GM18505 (cell line): ENCODE results near the gene SFN.
"Not testable (repeated sequence)": the region's sequence is repeated elsewhere in the genome, so short reads cannot be mapped to it uniquely, and the experiment has no call there.

Source experiments
- ATAC-seq: cut with Tn5 transposase; IDR thresholded peaks from one replicate; pipeline ENCODE4 v1.9.1; 2021; ENCODE audit not compliant: unreplicated experiment
- POLR2A ChIP-seq: IDR thresholded peaks from 4 replicates; pipeline ENCODE4 v1.6.1; 2011; ENCODE audit warnings: borderline replicate concordance; ENCODE audit not compliant: insufficient read depth, insufficient read length; ENCODE audit errors: extremely low read depth

SFN gene

DNA sequence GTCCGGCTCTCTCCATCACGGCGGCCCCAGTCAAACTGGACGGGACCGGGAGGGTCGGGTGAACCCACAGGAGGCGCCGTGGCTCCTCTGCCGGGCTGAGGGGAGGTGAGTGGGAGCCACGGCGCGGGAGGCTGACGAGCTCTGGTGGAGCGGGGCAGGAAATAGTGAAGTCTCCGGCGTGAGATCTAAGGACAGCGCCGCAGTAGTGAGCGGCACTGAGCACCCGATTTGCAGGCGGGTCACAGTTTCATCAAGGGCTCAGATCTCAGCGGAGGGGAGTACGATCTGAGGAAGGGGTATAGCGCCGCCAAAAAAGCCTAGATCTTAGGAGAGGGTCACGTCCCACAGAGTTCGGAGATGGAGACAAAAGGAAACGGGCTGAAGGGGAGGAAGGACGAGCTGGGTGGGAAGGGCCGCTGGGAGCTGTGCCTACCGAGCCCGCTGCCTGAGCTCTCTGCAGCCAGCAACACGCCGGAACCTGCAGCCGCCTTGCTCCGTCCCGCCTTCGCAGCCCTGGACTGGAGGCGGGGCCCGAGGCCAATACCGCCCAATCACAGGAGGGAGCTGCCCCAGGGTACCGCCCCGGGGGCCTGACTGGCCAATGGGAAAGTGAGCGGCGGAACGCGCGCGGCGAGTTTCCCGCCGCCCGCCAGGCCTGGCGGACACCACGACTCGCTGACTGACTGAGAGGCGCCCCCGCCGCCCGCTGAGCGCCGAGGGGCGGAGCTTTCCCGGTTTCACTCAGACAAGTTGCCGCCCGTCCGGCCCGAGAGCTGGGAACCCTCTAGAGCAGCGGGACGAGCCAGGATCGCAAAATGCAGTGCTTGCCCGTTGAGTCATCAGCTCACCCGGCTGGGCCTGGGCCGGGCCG is 1.9 kb downstream of the SFN start:
- peak; percentile 98 for TF ChIP-seq POLR2A
- peak; percentile 89 for ATAC-seq

- not testable (repeated sequence) for ATAC-seq
Measured at GRCh38 chr1:26873097-26873496, 10.1 kb downstream of the SFN start.

- no peak for ATAC-seq
Measured at GRCh38 chr1:26874896-26875295, 11.9 kb downstream of the SFN start.

DNA sequence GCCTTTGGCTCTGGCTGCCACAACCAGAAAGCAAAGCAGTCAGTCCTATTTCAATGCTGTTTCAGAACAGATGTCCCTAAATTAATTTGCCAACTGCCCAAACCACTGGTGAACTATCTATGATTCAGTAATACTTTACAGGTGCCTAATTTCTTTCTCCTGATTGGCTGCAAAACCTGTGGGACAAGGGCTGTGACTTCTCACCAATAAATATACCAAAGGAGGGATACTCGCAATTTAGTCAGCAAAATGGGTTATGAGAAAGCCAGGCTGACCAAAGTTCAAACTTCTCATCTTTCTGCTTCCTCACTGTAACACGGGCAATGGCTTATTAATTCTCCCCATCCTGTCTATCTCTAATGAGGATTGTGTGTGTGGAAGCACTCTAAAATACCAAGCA is 14.4 kb downstream of the SFN start:
- no peak for ATAC-seq
- TF ChIP-seq POLR2A: no peak

More at GRCh38 chr1:26874896-26875295, 11.9 kb downstream of the SFN start:
- TF ChIP-seq POLR2A: no peak

GRCh38 chr1:26879793-26880192 is 16.8 kb downstream of the SFN start:
- ATAC-seq: no peak

DNA sequence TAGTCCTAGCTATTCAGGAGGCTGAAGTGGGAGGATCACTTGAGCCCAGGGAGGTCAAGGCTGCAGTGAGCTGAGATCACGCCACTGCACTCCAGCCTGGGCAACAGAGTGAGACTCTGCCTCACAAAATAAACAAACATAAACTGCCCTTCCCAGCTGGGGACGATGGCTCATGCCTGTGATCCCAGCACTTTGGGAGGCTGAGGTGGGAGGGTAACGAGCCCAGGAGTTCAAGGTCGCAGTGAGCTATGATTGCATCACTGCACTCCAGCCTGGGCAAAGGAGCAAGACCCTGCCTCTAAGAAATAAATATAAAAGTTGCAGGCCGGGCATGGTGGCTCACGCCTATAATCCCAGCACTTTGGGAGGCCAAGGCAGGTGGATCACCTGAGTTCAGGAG is 18.7 kb downstream of the SFN start:
- ATAC-seq: not testable (repeated sequence)

More at GRCh38 chr1:26879793-26880192, 16.8 kb downstream of the SFN start:
- no peak for TF ChIP-seq POLR2A

DNA sequence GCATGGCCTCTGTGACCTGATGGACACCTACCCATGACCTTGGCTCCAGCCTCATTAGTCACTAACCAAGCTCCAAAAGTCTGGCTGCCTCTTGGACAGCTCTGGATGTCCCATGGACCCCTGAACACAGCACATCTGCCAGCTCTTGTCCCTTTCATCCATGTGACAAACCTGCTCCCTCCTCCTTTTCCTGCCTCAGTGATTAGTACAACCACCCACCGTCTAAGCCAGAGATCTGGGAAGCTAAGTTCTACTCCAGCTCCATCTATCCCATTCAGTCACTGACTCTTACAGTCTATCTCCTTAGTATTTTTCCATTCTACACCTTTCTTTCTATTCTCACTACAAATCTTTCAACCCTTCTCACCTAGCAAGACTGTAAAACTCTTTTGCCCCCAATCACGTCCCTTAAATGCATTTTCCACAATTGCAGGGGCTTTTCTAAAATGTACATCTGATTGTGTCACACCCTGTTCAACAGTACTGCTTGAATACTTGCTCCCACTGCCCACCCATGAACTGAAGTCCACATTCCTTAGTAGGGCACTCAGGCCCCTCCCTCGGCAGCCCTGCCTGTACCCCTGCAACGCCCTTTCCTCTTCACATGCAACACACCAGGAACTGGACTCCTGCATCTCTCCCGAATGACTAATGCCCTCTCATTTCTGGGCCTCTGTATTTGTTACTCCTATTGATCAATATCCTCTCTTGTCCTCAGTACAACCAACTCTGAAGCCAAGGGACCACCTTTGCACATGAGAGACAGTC is 19.9 kb downstream of the SFN start:
- ATAC-seq: no peak
- no peak for TF ChIP-seq POLR2A

GRCh38 chr1:26887125-26887524 is 24.2 kb downstream of the SFN start:
- ATAC-seq: no peak
- TF ChIP-seq POLR2A: no peak

DNA sequence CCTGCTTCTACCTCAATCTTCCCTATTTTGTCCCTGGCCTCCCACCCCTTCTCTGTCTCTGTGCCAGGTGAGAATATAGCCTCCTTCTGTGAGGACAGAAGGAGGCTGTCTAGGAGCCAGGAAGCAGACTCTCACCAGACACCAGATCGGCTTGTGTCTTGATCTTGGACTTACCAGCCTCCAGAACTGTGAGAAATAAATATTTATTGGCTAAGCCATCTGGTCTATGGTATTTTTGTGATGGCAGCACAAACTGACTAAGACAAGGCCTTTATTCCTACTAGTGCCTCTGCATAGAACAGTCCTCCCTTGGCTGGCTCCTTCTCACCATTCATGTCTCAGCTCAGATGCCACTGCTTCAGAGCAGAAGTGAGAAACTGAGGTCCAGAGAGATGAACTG is 25.3 kb downstream of the SFN start:
- ATAC-seq: no peak
- TF ChIP-seq POLR2A: no peak

- ATAC-seq: peak; percentile 76
- peak; percentile 96 for TF ChIP-seq POLR2A
Measured at GRCh38 chr1:26889551-26890466, 26.9 kb downstream of the SFN start, which contains the start of gene GPN2. TSS of gene GPN2 (minus strand) at chr1:26890283. CDS start at chr1:26890096, 187 bp downstream.

DNA sequence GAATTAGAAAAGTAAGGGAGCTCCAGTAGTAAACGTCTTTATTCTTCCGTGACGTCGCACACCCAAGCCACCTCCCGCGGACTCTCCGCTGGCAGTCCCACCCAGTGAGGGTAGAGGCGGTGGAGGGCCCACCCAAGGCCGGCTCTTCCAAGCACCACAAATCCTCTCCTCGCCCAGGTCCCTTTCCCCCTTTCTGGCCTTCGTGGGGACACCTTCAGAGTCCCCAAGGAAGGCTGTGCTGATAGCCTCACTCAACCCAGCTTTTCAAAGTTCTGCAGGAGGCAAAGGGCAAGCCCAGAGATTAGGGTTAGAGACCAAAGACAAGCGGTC is 27.5 kb downstream of the SFN start:
- ATAC-seq: peak; percentile 32

DNA sequence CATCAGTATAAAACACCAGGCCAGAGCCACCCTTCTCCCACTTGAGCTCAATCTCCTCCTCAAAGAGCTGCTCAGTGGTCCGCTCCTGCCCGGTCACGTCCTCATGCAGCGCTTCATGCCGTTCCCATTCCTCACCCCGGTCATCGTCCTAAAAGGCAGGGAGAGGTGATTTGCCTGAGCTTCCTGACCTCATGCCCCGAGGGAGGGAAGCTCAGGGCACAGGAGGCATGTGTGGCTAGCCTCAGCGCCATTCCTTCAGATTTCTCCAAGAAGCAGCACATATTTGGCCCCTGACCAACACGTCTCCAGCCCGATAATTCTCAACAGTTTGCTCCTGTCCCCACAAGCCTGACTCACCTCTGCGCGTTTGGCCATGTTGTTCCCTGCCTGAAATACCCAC is 31.3 kb downstream of the SFN start:
- no peak for ATAC-seq

More for the DNA sequence above, 27.5 kb downstream of the SFN start:
- TF ChIP-seq POLR2A: no peak

DNA sequence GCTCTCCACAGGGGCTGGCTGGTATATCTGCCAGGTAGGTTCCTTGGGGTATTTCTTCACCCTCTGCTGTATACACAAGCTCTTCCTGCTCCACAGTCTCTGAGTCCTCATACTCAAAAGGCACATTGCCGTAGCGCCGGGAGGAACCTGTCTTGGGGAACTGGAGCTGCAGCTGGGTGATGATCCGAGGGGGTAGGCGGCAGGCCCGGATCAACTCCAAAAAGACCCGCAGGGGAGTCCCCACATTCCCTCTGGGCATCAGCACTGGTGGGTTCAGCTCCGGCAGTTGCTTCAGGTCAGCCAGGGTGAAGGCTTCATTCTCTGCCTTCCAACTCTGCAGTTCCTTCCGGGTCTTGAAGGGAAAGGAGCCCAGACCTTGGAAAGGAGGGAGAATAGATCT is 34.4 kb downstream of the SFN start:
- TF ChIP-seq POLR2A: no peak
- no peak for ATAC-seq

More for the DNA sequence above, 31.3 kb downstream of the SFN start:
- TF ChIP-seq POLR2A: no peak

- peak; percentile 96 for TF ChIP-seq POLR2A
Measured at GRCh38 chr1:26900001-26900814, 37.3 kb downstream of the SFN start, which contains the start of gene GPATCH3. TSS of gene GPATCH3 (minus strand) at chr1:26900467. CDS start at chr1:26900442, 25 bp downstream.

More at GRCh38 chr1:26900001-26900814, 37.3 kb downstream of the SFN start, which contains the start of gene GPATCH3:
- no peak for ATAC-seq
